Neural cell (in vitro differentiated cells): Measurements from ENCODE around the gene AOX1.

Experiments
- CTCF ChIP-seq: fragments of 450-650 bp; IDR thresholded peaks from 2 replicates; pipeline ENCODE4 v1.5.1; 2014; ENCODE audit warnings: antibody characterized with exemption, mild to moderate bottlenecking, moderate library complexity; ENCODE audit not compliant: poor library complexity, severe bottlenecking
- EP300 ChIP-seq: fragments of 450-650 bp; conservative IDR thresholded peaks from 2 replicates; pipeline ENCODE4 v1.6.1; 2014; ENCODE audit warnings: antibody characterized with exemption, mild to moderate bottlenecking, moderate library complexity; ENCODE audit not compliant: poor library complexity, severe bottlenecking
- EZH2 ChIP-seq: fragments of 200-600, 300-800 bp; shearing (Covaris generic), sonication (generic); IDR thresholded peaks from 2 replicates; pipeline ENCODE4 v1.6.1; 2014; ENCODE audit warnings: antibody characterized with exemption, low read length, borderline replicate concordance, mild to moderate bottlenecking; ENCODE audit not compliant: insufficient read depth, poor library complexity, severe bottlenecking
- MXI1 ChIP-seq: fragments of 450-650 bp; conservative IDR thresholded peaks from 2 replicates; pipeline ENCODE4 v1.6.1; 2014; ENCODE audit warnings: antibody characterized with exemption, mild to moderate bottlenecking; ENCODE audit not compliant: poor library complexity, severe bottlenecking
- POLR2AphosphoS5 ChIP-seq: IDR thresholded peaks from 2 replicates; pipeline ENCODE4 v1.6.1; 2012
- SMC3 ChIP-seq: fragments of 450-650 bp; conservative IDR thresholded peaks from 2 replicates; pipeline ENCODE4 v1.6.1; 2014; ENCODE audit warnings: antibody characterized with exemption, mild to moderate bottlenecking, moderate library complexity; ENCODE audit not compliant: poor library complexity

GRCh38 chr2:200624026-200624425 lies 38.2 kb downstream of the AOX1 start:
- no peak for TF ChIP-seq EZH2
- TF ChIP-seq CTCF: no peak
- TF ChIP-seq SMC3: no peak
- TF ChIP-seq POLR2AphosphoS5: no peak
- TF ChIP-seq EP300: no peak
- no peak for TF ChIP-seq MXI1
